ENCODE measurements around the gene PACRG.

- no peak for TF ChIP-seq CTCF (IDR thresholded peaks at IDR 0.05)
- TF ChIP-seq EP300 (IDR thresholded peaks at IDR 0.05) = no peak
- no peak for TF ChIP-seq POLR2A (IDR thresholded peaks at IDR 0.05)
These were observed 292.2 kb downstream of the PACRG start for GRCh38 chr6:163019926-163020325.

Measured in ovary (tissue), 3 donors.